Panc1 (cell line): ENCODE data around the gene SNCB.

Experiments
- CTCF ChIP-seq: fragments of 450-650 bp; IDR thresholded peaks from 2 replicates; pipeline ENCODE4 v1.5.1; 2017; ENCODE audit warnings: mild to moderate bottlenecking
- REST ChIP-seq, 2 experiments: IDR thresholded peaks; 2 replicates each; pipeline ENCODE4 v1.6.1; 2011 to 2012; ENCODE audit warnings: low read depth in 2 of 2, control low read depth in 1 of 2, low read length in 1 of 2, mild to moderate bottlenecking in 1 of 2, moderate library complexity in 1 of 2; ENCODE audit not compliant: insufficient read depth in 1 of 2

GRCh38 chr5:176627582-176627981 is 2.8 kb downstream of the SNCB start:
- TF ChIP-seq REST (IDR thresholded peaks at IDR 0.05; ENCODE audit: insufficient read depth in 1 of 2, low read depth in 2 of 2, low read length in 1 of 2): no peak
- TF ChIP-seq CTCF: no peak
